ENCODE measurements around the gene PTGR2. TPM values are rescaled to one million over a fixed set of nuclear protein-coding genes. Genes with fewer than 3 reads are reported as not detected.

PTGR2 gene
- total and polyA plus RNA-seq, 2 of the 8 experiments (the other 6 are each of a cell fraction or from before 2014, with no cell fraction given): 6.0 to 17.5 TPM

DNA sequence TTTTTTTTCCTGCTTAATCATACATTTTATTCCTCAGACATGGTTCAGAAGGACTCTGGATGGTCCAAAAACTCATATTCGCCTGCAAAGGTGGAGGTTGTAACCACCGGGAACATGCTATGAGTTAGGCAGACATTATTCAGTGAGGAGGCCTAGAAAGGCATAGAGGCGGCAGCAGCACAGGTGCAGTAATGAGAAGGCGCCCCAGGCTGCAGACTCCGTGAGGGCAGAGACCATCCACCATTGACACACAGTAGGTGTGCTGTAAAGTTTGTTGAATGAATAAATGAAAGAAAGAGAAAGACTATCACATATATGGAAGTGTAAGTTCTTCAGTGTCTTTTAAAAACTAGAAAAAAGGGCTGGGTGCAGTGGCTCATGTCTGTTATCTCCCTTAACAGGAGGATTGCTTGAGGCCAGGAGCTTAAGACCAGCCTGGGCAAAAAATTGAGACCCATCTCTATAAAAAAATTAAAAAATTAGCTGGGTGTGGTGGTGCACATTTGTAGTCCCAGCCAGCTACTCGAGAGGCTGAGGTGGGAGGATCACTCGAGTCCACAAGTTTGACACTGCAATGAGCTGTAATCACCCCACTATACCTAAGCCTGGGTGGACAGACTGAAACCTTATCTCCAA, 34.5 kb upstream of the PTGR2 start:
- Histone ChIP-seq H2BK120ac (replicated peaks; ENCODE audit: low read depth, low read length) (no peak overlapping the region), H3K9ac (replicated peaks in 1 of 4; ENCODE audit: extremely low read depth in 1 of 4, low read depth in 3 of 4, low read length in 3 of 4) (no peak overlapping the region), H3K23me2 (ENCODE audit: low read depth, low read length) (no peaks in the 10 kb centered on the region), H2BK15ac (ENCODE audit: low read length) (no peak overlapping the region), H3K23ac (ENCODE audit: insufficient read length) (no peak overlapping the region), H2AFZ (ENCODE audit: low read length) (no peak overlapping the region), H3K56ac (replicated peaks; ENCODE audit: insufficient read length, low read depth, low read length) (no peak overlapping the region), H2BK20ac (ENCODE audit: low read length) (no peak overlapping the region), H3K18ac (ENCODE audit: extremely low read depth, low read length) (no peak overlapping the region), H4K91ac (replicated peaks; ENCODE audit: insufficient read length, low read length) (no peak overlapping the region), H3K79me2 (ENCODE audit: control insufficient read depth in 1 of 2, insufficient read depth in 2 of 2, low read length in 2 of 2) (no peaks in the 10 kb centered on the region), H3K4ac (replicated peaks; ENCODE audit: insufficient read length, low read depth, low read length) (no peak overlapping the region), H3K27ac (ENCODE audit: low read depth, low read length) (no peak overlapping the region), H3K4me2 (ENCODE audit: insufficient read depth in 1 of 2, low read depth in 2 of 2, low read length in 2 of 2) (no peak overlapping the region), H3K4me3 (ENCODE audit: extremely low read depth in 1 of 4, insufficient read depth in 2 of 4, low read depth in 3 of 4, low read length in 4 of 4) (no peak overlapping the region), H2BK5ac (ENCODE audit: low read depth, low read length) (no peak overlapping the region), H3K9me3 (ENCODE audit: insufficient read depth in 2 of 2, low read depth in 1 of 2, low read length in 1 of 2) (no peaks in the 10 kb centered on the region), H4K8ac (ENCODE audit: extremely low read depth, insufficient read depth, low read length) (no peak overlapping the region), H3K4me1 (replicated peaks in 1 of 4; ENCODE audit: control insufficient read depth in 3 of 4, insufficient read depth in 4 of 4, low read length in 3 of 4) (no peaks in the 10 kb centered on the region), H3K36me3 (ENCODE audit: control insufficient read depth in 2 of 4, insufficient read depth in 4 of 4, low read length in 3 of 4) (no peaks in the 10 kb centered on the region), H2BK12ac (ENCODE audit: low read depth, low read length) (no peak overlapping the region), H4K5ac (ENCODE audit: insufficient read length, low read depth, low read length) (no peak overlapping the region), H3K14ac (ENCODE audit: insufficient read length) (no peak overlapping the region), H3K79me1 (ENCODE audit: low read depth, low read length) (no peaks in the 10 kb centered on the region), H4K20me1 (replicated peaks in 1 of 2; ENCODE audit: control insufficient read depth in 1 of 2, insufficient read depth in 2 of 2, low read length in 2 of 2) (no peaks in the 10 kb centered on the region), H2AK5ac (ENCODE audit: low read depth, low read length) (no peak overlapping the region), H3K27me3 (replicated peaks in 1 of 4; ENCODE audit: control insufficient read depth in 3 of 4, extremely low read depth in 1 of 4, insufficient read depth in 3 of 4, low read length in 3 of 4) (no peaks in the 10 kb centered on the region)
- ChIA-PET CTCF (ENCODE audit: partially characterized antibody) (interaction anchor here (1.0 to 2.6 kb wide), 7 partner anchors 10 to 75 kb away, joined by 4 to 8 read pairs (median 5); no protein-coding TSS in a partner anchor), POLR2A (ENCODE audit: partially characterized antibody) (interaction anchor here (0.8 kb wide), 1 partner anchor 39 kb away, joined by 4 read pairs; no protein-coding TSS in a partner anchor)
- TF ChIP-seq TEAD4 (IDR thresholded peaks at IDR 0.05; ENCODE audit: low read depth, low read length) (no peak), SUZ12 (IDR thresholded peaks at IDR 0.05; ENCODE audit: low read length) (no peak), POLR2AphosphoS5 (IDR thresholded peaks at IDR 0.05; ENCODE audit: low read depth, low read length) (no peak), BACH1 (IDR thresholded peaks at IDR 0.05; ENCODE audit: low read length) (no peak), SRF (IDR thresholded peaks at IDR 0.05; ENCODE audit: low read depth, low read length) (no peak), HDAC6 (IDR thresholded peaks at IDR 0.05; ENCODE audit: low read depth, low read length) (no peak)
- TF ChIP-seq, protein P1, sequence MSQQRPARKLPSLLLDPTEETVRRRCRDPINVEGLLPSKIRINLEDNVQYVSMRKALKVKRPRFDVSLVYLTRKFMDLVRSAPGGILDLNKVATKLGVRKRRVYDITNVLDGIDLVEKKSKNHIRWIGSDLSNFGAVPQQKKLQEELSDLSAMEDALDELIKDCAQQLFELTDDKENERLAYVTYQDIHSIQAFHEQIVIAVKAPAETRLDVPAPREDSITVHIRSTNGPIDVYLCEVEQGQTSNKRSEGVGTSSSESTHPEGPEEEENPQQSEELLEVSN (IDR thresholded peaks at IDR 0.05): no peak
- DNase-seq (ENCODE audit: low read depth in 1 of 2, low spot score in 2 of 2): no peak
- WGBS, 2 experiments (ENCODE audit: extremely low coverage in 1 of 2, insufficient coverage in 1 of 2, insufficient read length in 1 of 2, insufficient replicate concordance in 2 of 2, low coverage in 1 of 2, low lambda C conversion rate in 2 of 2, missing lambda C conversion rate in 1 of 2): 86% methylated on average over 7 of the region's 7 CpGs; no CpG with 5 or more reads in 1 of the 2 experiments
- no peak for FAIRE-seq
